SK-N-SH treated with all-trans-retinoic acid at 6 μM for 48 hours (cell line): ENCODE results near the gene RTN4IP1.

Source experiments
- ARNTL ChIP-seq: fragments of 450-650 bp; formaldehyde crosslinking; IDR thresholded peaks from 2 replicates; pipeline ENCODE4 v1.5.0; 2020; ENCODE audit warnings: low read depth, mild to moderate bottlenecking, moderate library complexity, borderline replicate concordance
- OSR1 ChIP-seq: fragments of 250-450 bp; sonication (Bioruptor Pico); IDR thresholded peaks from 2 replicates; pipeline ENCODE4 v1.8.0; 2022; ENCODE audit warnings: moderate library complexity, mild to moderate bottlenecking, inconsistent platforms
- PATZ1 ChIP-seq: fragments of 250-450 bp; sonication (Bioruptor Pico); IDR thresholded peaks from 2 replicates; pipeline ENCODE4 v1.8.0; 2020; ENCODE audit warnings: mild to moderate bottlenecking, moderate library complexity, borderline replicate concordance
- PPARA ChIP-seq: fragments of 250-450 bp; sonication (Bioruptor Pico); IDR thresholded peaks from 2 replicates; pipeline ENCODE4 v1.5.0; 2020; ENCODE audit warnings: mild to moderate bottlenecking, borderline replicate concordance
- ZFP30 ChIP-seq: fragments of 450-650 bp; formaldehyde crosslinking; IDR thresholded peaks from 2 replicates; pipeline ENCODE4 v1.5.0; 2022; ENCODE audit warnings: mild to moderate bottlenecking, moderate library complexity

GRCh38 chr6:106670236-106670635 is 40.9 kb upstream of the RTN4IP1 start:
- TF ChIP-seq PATZ1 (CRISPR knock-in tag) (no peak), ARNTL (no peak), PPARA (no peak), OSR1 (CRISPR knock-in tag) (no peak), ZFP30 (CRISPR knock-in tag) (no peak)
